Measurements from ENCODE around the gene ATP8B1. TPM values are rescaled to one million over a fixed set of nuclear protein-coding genes. Genes with fewer than 3 reads are reported as not detected.

Gene ATP8B1
- total and polyA plus RNA-seq, 2 experiments from 2014 or later = 7.9 to 38.4 TPM

GRCh38 chr18:57677262-57678211 lies 125.6 kb downstream of the ATP8B1 start:
- Histone ChIP-seq H3K9me3 (ENCODE audit: low read depth) (no peaks in the 10 kb centered on the region), H4K20me1 (ENCODE audit: insufficient read depth, poor library complexity, severe bottlenecking) (no peaks in the 10 kb centered on the region), H3K27ac (no peak overlapping the region), H3K4me3 (no peak overlapping the region), H3K79me2 (peaks cover 4% of the 10 kb centered on the region), H3K36me3 (replicated peaks; ENCODE audit: insufficient read depth, low read depth) (no peaks in the 10 kb centered on the region), H2AFZ (no peak overlapping the region), H3K27me3 (no peaks in the 10 kb centered on the region), H3K4me2 (no peak overlapping the region), H3K9me2 (replicated peaks; ENCODE audit: insufficient read depth) (no peaks in the 10 kb centered on the region), H3K4me1 (ENCODE audit: insufficient read depth) (no peaks in the 10 kb centered on the region)
- TF ChIP-seq EZH2phosphoT487 (IDR thresholded peaks at IDR 0.05; ENCODE audit: low read depth, severe bottlenecking, unreplicated experiment) (no peak), EZH2 (IDR thresholded peaks at IDR 0.05; ENCODE audit: borderline replicate concordance) (no peak)
- WGBS (ENCODE audit: low lambda C conversion rate, missing lambda C conversion rate) = 90% methylated on average over 10 of the region's 10 CpGs
- no peak for DNase-seq (ENCODE audit: low spot score)

GRCh38 chr18:57674891-57675290 lies 128.2 kb downstream of the ATP8B1 start:
- Histone ChIP-seq H3K4me2 (no peak overlapping the region), H3K4me3 (no peak overlapping the region), H3K9me3 (ENCODE audit: low read depth) (no peaks in the 10 kb centered on the region), H3K9me2 (replicated peaks; ENCODE audit: insufficient read depth) (no peaks in the 10 kb centered on the region), H3K36me3 (replicated peaks; ENCODE audit: insufficient read depth, low read depth) (no peaks in the 10 kb centered on the region), H3K79me2 (peaks cover 6% of the 10 kb centered on the region), H3K27ac (no peak overlapping the region), H2AFZ (no peak overlapping the region), H4K20me1 (ENCODE audit: insufficient read depth, poor library complexity, severe bottlenecking) (no peaks in the 10 kb centered on the region), H3K4me1 (ENCODE audit: insufficient read depth) (no peaks in the 10 kb centered on the region), H3K27me3 (no peaks in the 10 kb centered on the region)
- WGBS (ENCODE audit: low lambda C conversion rate, missing lambda C conversion rate) = 88% methylated on average over 5 of the region's 5 CpGs
- DNase-seq (ENCODE audit: low spot score) = no peak
- TF ChIP-seq EZH2phosphoT487 (IDR thresholded peaks at IDR 0.05; ENCODE audit: low read depth, severe bottlenecking, unreplicated experiment) = no peak
- TF ChIP-seq CTCF (IDR thresholded peaks at IDR 0.05; ENCODE audit: poor library complexity) = no peak
- no peak for TF ChIP-seq EZH2 (IDR thresholded peaks at IDR 0.05; ENCODE audit: borderline replicate concordance)

GRCh38 chr18:57670046-57670445 lies 133.1 kb downstream of the ATP8B1 start:
- no peaks in the 10 kb centered on the region for H3K9me3 ChIP-seq (ENCODE audit: low read depth)

More at GRCh38 chr18:57670046-57670445, 133.1 kb downstream of the ATP8B1 start:
- Histone ChIP-seq H3K79me2 (peaks cover 10% of the 10 kb centered on the region), H4K20me1 (ENCODE audit: insufficient read depth, poor library complexity, severe bottlenecking) (no peaks in the 10 kb centered on the region), H3K4me2 (no peak overlapping the region), H2AFZ (no peak overlapping the region), H3K27ac (no peak overlapping the region), H3K9me2 (replicated peaks; ENCODE audit: insufficient read depth) (no peaks in the 10 kb centered on the region), H3K27me3 (no peaks in the 10 kb centered on the region), H3K36me3 (replicated peaks; ENCODE audit: insufficient read depth, low read depth) (no peaks in the 10 kb centered on the region), H3K4me3 (no peak overlapping the region), H3K4me1 (ENCODE audit: insufficient read depth) (no peaks in the 10 kb centered on the region)
- TF ChIP-seq EZH2 (IDR thresholded peaks at IDR 0.05; ENCODE audit: borderline replicate concordance) (no peak), EZH2phosphoT487 (IDR thresholded peaks at IDR 0.05; ENCODE audit: low read depth, severe bottlenecking, unreplicated experiment) (no peak), CTCF (IDR thresholded peaks at IDR 0.05; ENCODE audit: poor library complexity) (no peak)
- WGBS (ENCODE audit: low lambda C conversion rate, missing lambda C conversion rate) = 97% methylated on average over 5 of the region's 5 CpGs
- DNase-seq (ENCODE audit: low spot score) = no peak

Data from hepatocyte (in vitro differentiated cells).